ENCODE results near the gene GFI1B.

DNA sequence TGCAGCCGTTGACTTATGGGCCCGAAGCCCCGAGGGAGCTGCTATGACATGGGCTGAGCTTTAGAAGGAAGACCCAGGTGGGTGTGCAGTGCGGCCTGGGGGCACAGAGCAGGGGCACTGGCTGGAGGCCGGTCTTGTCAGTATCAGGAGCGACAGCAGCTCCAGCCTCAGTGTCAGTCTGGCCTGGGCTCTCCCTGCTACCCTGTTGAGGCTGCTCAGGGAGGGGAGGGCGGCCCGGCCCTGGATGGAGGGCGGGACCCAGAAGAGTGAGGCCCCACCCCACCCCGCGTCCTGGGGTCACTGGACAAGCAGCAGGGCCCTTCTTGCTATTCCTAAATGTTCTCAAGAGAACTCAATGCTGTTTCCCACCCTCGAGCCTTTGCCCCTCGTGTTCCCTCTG, 18.0 kb downstream of the GFI1B start:
- TF ChIP-seq SETDB1 (IDR thresholded peaks at IDR 0.05; ENCODE audit: insufficient read length, low read length) (no peak), ZNF280C (tag by site-specific recombination; IDR thresholded peaks at IDR 0.05) (no peak), ZNF24 (tag by site-specific recombination; IDR thresholded peaks at IDR 0.05) (no peak), CTCF (tag by site-specific recombination; IDR thresholded peaks at IDR 0.05) (no peak), YY1 (tag by site-specific recombination; IDR thresholded peaks at IDR 0.05) (no peak)
